HG03521 (cell line): ENCODE data around the gene PTCD3.

Experiments used
- ATAC-seq: cut with Tn5 transposase; IDR thresholded peaks from one replicate; pipeline ENCODE4 v1.9.1; 2021; ENCODE audit warnings: mild to moderate bottlenecking, moderate library complexity; ENCODE audit not compliant: unreplicated experiment

PTCD3 gene

DNA sequence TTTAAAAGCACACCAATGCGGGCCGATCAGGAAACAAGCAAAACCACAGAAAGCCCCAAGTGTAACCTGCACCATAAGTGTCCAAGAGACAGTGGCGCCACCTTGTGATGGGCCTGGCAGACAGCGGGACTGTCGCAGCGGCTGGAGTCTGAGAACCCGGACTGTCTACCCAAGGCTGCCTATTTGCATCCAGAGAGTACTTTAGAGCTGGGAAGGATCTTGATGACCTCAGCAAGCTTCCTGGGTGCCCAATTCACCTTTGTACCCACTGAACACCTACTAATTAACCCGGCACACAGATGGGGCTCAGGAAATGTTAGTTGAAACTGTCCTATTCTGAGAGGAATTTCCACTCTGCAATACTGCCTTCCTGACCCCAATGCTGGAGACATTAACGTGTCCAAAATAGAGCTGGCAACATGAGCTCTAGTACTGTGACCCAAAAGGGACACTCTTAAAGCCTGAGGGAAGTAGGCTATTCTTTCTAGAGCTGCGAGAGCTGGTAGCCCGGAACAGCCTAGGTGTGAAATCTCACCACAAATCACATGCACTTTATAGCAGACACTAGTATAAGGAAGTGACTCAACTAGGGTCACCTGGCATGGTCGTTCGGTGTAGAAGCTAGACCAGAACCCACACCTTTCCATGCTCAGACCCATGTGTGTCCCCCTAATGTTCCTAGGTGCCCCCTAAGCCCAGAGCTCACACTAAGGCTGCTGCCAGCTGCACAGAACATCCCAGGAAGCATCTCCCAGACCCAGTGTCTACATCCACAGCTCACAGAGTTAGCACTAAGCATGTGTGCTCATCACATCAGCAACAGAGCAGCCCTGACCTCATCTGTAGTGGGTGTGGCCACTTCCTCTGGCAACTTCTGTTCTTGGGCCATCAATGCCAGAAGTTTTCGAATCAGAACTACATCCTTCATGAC lies 25.8 kb upstream of the PTCD3 start:
- peak; percentile 69 for ATAC-seq

DNA sequence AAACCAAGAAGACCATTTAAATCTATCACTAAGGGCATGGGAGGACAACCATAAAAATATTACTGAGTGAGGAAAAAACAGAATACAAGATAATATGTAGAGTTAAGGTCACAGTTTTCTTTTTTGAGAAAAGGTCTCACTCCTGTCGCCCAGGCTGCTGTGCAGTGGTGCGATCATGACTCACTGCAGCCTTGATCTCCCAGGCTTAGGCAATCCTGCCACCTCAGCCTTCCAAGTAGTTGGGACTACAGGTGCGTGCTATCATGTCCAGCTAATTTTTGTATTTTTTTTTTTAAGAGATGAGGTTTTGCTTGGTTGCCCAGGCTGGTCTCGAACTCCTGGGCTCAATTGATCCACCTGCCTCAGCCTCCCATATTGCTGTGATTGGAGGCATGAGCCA lies 24.3 kb upstream of the PTCD3 start:
- no peak for ATAC-seq

DNA sequence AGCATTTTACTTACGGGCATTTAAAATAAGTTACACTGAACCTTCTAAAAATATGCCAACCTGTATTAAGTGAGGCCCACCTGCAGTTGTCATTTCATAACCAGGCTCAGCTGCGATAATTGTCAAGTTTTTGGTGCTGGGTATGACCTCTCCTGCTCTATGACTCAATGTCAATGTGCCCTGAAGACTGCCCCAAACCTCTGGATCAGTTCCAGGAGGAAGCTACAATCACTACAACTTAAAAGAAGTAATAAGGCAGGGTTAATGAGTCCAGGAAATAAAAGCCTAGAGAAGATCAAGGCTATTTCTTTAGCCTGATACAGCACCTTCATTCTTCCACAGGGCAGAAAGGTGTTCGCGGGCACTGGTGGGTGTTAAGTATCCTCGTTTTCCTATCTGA lies 23.3 kb upstream of the PTCD3 start:
- ATAC-seq, result no peak

DNA sequence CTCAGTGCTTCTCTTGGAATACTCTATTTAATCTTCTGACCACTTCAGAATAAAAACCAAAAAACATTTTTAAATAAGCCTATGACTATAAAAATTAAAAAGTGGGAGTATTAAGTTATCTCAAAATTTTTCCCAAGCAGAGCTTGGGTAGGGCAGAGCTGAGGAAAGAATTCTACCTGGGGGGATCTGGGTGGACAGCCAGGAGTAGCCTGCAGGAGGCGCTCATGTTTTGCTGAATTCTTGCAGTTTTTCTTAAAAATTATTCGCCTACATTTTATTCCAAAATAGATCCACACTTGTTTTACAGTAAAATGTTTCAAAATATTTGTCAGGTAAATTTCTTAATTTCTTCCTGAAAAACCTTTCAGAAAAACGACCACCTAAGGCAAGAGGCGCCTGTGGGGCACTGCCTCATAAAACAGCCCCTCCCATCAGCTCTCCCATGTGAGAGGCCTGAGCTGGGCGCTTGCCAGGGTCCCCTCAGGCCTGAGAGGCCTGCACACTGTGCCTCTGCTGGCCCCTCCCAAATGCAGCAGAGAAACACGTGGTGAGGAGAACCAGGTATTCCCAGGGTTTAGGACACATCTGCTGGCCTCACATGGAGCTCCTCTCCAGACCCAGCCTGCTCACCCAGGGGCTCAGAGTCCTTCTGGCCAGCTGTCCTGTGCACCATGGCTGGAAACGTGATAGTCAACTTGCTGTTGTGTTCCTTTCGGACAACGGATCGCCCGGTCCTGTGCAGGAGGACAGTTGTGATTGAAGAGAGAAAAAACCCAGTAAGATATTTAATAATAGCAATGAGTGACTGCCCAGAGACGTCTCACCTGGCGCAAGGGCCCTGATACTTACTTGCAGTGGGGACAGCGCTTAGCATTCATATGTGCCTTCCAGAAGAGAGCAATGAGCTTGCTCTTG lies 17.8 kb upstream of the PTCD3 start:
- ATAC-seq, result no peak

DNA sequence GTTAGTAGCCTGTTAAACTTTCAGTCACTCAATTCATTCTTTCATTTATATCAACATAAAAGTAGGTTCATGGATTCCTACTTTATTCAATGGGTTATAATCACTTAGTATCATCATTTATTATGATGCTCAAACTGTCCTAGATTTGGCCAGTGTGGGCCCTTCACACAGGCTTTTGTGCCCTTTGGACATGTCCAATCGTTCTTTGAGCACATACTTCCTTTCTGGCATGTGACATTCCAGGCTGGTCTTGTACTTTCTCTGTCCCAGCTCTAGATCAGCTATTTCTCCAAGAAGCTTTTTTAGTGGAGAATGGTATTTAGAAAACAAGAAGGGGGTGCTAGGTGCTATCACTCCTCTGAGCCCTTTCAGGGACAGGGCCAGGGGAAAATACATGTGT lies 11.8 kb upstream of the PTCD3 start:
- no peak for ATAC-seq

DNA sequence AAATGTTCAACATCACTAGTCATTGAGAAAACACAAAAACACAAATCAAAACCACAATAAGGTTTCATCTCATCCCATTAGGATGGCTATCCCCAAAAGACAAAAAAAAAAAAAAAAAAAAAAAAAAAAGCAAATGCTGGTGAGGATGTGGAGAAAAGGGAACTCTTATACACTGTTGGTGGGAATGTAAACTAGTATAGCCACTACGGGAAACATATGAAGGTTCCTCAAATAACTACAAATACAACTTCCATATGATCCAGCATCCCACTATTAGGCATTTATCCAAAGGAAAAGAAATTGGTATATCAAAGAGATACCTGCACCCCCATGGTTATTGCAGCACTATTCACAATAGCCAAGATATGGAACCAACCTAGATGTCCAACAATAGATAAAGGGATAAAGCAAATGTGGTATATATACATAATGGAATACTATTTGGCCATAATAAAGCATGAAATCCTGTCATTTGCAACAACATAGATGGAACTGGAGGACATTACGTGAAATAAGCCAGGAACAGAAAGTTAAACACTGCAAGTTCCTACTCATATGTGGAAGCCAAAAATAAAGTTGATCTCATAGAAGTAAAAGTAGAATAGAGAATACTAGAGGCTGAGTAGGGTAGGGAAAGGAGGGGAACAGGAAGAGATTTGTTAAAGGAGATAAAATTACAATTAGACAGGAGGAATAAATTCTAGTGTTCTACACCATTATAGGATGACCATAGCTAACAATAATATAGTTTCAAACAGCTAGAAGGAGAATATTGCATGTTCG lies 8.7 kb upstream of the PTCD3 start:
- ATAC-seq, result no peak

DNA sequence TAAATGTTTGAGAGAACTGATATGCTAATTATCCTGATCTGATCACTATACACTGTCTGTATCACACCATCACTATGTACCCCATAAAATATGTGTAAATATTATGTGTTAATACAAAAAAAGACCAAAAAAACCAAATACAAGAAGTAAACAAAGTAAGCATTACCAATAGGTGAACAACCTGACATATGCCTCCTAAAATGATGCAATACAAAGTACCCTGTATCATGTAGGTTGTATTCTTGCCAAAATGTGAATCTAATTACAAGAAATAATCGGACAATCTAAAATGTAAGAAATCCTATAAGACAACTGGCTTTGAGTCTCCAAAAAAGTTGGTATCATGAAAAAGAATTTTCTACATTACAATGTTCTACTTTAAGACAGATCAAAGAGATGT lies 8.1 kb upstream of the PTCD3 start:
- no peak for ATAC-seq

DNA sequence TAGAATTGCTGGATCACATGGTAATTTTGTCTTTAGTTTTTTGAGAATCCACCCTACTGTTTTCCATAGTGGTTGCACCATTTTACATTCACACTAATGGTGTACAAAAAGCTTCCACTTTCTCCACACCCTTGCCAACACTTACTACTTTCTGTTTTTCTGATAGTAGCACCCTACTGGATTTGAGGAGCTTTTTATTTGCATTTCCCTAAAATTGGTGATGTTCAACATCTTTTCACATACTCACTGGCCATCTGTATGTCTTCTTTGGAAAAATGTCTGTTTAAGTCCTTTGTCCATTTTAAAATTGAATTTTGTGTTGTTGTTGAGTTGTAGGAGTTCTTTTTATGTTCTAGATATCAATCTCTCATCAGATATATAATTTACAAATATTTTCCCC lies 3.9 kb upstream of the PTCD3 start:
- ATAC-seq, result no peak

DNA sequence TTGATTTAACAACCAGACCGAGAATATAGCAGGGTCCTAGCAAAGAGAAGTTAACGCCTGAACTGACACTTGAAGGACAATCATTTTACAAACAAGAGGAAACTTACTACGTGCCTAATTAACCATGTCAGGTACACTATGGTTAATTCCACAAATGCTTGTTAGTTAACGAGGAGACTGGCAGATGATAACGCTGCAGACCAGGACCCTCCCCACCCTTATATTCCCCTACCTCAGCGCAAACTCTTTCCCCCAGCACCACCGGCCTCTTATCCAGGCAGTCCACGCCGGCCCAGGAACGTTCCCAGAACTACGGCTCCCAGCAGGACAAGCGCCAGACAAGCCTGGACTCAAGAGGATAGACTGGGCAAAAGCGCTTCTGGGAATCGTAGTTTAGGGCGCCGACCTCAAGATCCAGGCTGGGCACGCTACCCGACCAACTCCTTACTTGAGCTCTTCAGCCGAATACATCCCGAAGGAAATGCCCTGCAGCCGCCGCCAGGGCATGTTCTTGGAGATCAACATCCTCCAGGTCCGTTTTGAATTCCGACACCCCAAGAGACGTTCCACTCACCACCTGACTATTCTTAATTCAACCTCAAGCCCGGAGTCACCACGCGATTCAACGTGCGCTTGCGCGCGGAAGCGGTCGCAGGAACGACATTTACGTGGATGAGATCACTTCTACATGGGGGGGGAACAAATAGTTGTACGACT lies 625 bp upstream of the PTCD3 start, which contains the start of gene POLR1A:
Gene POLR1A (minus strand): TSS at position 635 of the 717 bp plus-strand sequence. CDS start 110 bp downstream, at position 525.
- peak; percentile 65 for ATAC-seq

DNA sequence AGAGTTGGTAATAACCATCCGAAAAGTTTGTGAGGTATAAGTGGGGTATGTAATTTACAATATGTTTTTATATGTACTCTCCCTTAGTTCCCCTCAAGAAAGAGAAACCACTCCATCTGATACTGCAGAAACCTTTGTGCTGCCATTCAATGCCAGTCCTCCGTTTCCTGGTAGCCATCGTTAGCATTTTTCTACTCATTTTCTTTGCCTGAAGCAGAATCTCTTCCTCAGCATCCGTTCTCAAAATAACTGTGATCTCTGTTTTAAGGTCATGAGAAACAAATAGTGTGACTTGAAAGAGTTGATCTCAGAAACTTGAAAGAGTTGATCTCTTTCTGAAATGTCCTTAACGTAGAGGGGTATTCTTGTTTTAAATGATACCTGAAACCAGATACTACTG lies 996 bp downstream of the PTCD3 start:
- ATAC-seq, result no peak

DNA sequence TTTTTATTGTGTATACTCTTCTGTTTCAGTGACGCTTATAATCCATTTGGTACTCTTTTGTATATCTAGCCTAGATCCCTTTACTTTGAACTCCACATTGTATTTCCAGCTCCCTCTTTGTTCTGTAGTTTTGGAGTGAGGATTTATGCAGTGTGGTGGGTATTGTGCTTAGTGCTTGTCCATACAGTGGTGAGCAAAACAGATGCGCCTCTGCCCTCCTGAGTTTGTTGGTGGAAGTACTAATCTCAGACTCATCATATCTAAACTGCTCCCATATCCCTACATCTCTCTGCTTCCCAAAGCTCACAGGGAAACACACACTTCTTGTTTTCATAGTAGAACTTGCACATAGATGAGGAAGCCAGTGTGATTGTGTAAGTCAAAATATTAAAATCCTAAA lies 12.1 kb downstream of the PTCD3 start:
- ATAC-seq, result no peak

DNA sequence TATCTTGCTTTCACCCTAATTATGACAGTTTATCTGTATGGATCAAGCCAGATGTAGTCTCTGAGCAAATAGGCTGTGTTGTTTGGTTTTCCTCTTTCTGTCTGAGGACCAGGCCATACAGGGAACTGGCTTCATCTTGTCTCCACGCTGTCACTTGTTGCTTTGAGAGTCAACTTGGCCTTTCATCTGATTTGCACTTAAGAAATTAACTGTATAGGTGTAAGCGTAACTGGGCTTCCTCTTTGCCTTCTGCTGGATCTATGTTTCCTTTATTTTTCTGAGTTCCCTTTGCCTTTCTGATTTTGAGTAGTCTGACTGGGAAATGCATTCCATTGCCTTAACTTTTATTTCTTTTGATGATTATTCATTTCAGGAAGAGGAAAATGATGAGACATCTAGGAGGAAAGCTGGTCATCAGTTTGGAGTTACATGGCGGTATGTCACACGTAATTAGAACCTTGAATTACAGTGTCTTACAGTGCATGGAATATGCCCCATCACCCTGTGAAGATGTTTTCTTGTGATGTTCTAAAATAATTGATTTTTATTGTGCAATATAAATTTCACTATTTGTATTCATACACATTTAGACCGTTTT lies 17.4 kb downstream of the PTCD3 start:
- no peak for ATAC-seq

DNA sequence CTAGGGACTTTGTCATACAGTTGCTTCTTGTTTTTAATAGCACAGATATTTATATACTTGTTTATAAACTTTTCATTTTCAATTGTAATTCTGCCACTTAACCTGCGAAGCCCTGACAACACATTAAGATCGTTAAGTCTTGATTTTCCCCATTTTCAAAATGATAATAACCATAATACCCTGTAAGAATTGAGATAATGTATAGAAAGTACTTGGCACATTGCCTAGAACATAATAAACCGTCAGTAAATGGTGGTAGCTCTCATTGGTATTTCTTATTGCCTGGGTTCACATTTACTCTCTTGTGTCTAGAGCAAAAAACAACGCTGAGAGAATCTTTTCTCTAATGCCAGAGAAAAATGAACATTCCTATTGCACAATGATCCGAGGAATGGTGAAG lies 18.6 kb downstream of the PTCD3 start:
- ATAC-seq, result no peak

DNA sequence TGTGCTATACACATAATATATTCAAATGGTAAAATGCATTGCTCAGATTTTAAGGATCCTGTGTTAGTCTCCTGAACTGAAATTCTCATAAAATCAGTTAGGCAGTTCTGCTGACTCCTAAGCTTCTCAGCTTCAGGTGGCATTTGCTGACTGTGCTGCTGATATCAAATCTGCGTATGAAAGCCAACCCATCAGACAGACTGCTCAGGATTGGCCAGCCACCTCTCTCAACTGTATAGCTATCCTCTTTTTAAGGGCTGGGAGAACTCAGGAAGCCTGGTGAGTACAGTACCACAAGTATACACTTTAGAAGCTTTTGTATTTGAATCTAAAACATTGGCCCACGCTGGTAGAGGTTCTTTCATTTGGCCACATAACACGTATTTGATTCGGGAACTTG lies 28.7 kb downstream of the PTCD3 start:
- no peak for ATAC-seq

DNA sequence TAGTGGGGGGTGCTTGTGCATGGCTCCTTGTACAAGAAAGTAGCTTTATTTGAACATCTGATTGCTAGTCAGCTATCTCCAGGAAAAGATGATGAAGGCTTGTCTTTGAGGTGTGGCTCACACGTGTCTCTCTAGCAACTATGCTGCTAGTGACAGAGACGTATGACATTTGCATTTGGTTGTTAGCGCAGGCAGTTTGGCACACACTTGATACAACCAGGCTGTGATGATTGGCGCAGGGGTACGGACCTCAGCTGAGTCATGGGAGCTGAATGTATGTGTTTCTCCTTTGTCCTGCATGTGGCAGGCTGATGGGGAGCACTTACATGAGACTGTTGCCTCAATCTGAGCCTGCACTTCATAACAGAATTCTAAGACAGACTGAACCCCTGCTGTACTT lies 29.6 kb downstream of the PTCD3 start:
- no peak for ATAC-seq

DNA sequence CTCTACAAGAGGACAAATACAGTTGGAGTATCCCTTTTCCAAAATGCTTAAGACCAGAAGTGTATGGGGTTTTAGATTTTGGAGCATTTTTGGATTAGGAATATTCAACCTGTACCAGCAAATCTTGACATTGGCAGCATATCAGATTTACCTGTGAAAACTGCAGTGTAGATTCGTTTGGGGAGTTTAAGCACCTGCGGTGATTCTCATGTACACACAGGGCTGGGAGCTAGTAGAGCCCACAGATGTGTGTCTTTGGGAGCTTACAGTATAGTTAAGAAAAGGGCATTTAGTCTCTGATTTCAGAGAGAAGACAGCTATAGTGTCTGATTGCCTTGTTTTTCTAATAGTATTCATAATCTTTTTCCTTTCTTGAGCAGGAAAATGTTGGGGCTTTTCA lies 30.1 kb downstream of the PTCD3 start:
- ATAC-seq, result no peak

DNA sequence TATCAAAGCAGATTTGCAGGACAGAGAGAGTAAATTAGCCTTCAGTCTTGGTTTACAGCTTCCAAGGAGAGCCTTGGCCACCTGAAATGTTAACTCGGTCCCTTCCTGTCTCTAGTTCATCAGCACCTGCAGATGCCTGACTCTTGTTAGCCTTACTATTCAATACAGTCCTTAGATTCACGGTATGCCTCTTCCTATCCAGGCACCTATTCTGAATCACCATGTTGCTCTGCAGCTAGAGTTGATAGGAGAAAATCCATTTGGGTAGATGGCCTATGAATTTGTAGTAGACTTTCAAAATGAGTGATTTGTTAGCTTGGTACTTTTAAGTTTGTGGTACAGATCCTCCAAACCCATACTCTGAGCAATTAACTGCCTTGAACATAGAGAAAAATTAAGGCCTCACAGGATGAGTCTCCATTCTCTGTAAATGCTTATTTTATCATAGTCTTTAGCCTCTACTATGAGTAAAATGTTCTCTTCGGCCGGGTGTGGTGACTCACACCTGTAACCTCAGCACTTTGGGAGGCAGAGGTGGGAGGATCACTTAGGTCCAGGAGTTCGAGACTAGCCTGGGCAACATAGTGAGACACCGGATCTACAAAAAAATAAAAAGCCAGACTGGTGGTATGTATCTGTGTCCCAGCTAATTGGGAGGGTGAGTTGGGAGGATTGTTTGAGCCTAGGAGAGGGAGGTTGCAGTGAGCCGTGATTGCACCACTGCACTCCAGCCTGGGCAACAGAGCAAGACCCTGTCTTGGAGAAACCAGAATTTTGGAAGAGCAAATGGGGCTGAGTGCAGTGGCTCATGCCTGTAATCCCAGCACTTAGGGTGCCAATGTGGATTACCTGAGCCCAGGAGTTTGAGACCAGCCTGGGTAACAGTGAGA lies 32.9 kb downstream of the PTCD3 start:
- ATAC-seq, result no peak

DNA sequence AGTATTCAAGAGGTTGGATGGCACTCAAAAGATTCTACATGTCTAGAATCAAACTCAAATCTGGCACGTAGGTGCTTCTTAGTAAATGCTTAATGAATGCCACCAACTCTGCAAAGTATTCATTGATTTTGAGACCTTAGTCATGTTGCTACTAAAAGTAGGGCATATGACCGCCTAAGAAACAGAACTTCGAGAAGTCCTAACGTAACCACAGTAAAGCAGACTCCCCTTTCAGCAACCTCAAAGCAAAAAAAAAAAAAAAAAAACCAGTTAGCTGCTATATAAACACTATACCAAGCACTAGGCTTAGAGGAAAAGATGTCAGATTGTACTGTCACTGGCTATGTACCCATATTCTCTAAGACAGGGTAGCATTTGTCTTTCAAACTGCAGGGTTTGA lies 33.9 kb downstream of the PTCD3 start:
- no peak for ATAC-seq

DNA sequence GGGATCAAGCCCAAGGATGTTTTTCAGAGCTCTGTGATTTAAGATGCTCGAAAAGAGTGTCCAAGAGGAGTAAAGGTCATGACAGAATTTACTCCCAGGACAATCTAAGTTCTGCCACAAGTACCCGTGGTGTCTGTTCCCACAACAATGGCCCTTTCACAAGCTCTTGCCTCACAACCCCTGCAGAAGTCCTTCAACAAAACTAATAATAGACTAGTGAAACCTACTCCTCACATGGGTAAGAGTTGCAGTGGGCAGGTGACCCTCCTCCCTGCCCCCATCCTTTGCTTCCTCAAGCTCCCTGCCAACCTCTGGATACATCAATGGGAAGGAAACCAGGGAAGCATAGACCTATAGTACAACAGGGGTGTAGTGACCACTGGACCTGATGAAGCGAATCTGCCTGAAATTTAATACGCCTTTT lies 34.9 kb downstream of the PTCD3 start:
- no peak for ATAC-seq
